GM12878 (cell line): ENCODE measurements around the gene TIMM21. TPM values are rescaled to one million over a fixed set of nuclear protein-coding genes. Genes with fewer than 3 reads are reported as not detected.

ENCODE experiments used
- ATAC-seq: fragments of 200-7000 bp; cut with Tn5 transposase; 3 replicates; pipeline ENCODE4 v1.9.1; 2020; ENCODE audit warnings: mild to moderate bottlenecking, moderate library complexity
- BruUV-seq: library from RNA; stranded (reverse); fragments of 400-500 nt; replicated peaks from 2 replicates; lab custom pipeline; 2021; lab: Mats Ljungman, UMichigan
- CTCF ChIA-PET: fragments of 300-600 bp; sonication (Branson Sonifier 250); formaldehyde crosslinking; extraction: SDS; loops from one replicate; lab custom pipeline; 2021; ENCODE audit warnings: inconsistent platforms; lab: Yijun Ruan, JAX
- POLR2A ChIA-PET: fragments of 350-600 bp; formaldehyde crosslinking; extraction: SDS; loops from one replicate; lab custom pipeline; 2021; ENCODE audit warnings: inconsistent platforms; lab: Charles Lee
- RAD21 ChIA-PET: fragments of 300-600 bp; sonication (Branson Sonifier 250); formaldehyde crosslinking; loops from one replicate; lab custom pipeline; 2023; ENCODE audit warnings: antibody characterized with exemption; ENCODE audit not compliant: unreplicated experiment; lab: Charles Lee
- SMC1A ChIA-PET: fragments of 300-600 bp; sonication (Branson Sonifier 250); formaldehyde crosslinking; loops from one replicate; lab custom pipeline; 2023; ENCODE audit not compliant: unreplicated experiment, uncharacterized antibody; lab: Charles Lee
- DNase-seq: peaks from one replicate; pipeline ENCODE4 v3.0.0-alpha.2; 2011; ENCODE audit warnings: low read depth, low spot score
- FAIRE-seq: peaks from 3 replicates; lab custom pipeline; 2011; peaks lifted over from hg19 to GRCh38; lab: Jason Lieb, UNC
- H2AFZ ChIP-seq: 2 replicates; pipeline ENCODE4 v1.6.0; 2011; ENCODE audit warnings: low read depth, low read length, control low read depth; ENCODE audit not compliant: control insufficient read depth
- H3K27ac ChIP-seq: 2 replicates; pipeline ENCODE4 v1.5.1; 2011; ENCODE audit warnings: control low read depth; ENCODE audit not compliant: control insufficient read depth, insufficient read depth
- H3K27me3 ChIP-seq, 2 experiments: replicated peaks in 1 of 2; 2 replicates each; pipeline versions ENCODE4 v1.6.0 to v1.6.1; 2011; ENCODE audit warnings: low read length in 1 of 2; ENCODE audit not compliant: control insufficient read depth in 2 of 2, insufficient read depth in 2 of 2
- H3K36me3 ChIP-seq, 2 experiments: 2 replicates each; pipeline ENCODE4 v1.5.1; 2011; ENCODE audit warnings: low read length in 1 of 2; ENCODE audit not compliant: control insufficient read depth in 2 of 2, insufficient read depth in 2 of 2
- H3K4me1 ChIP-seq: 2 replicates; pipeline ENCODE4 v1.6.1; 2011; ENCODE audit warnings: mild to moderate bottlenecking, low read length, moderate library complexity, mixed read lengths; ENCODE audit not compliant: control insufficient read depth, insufficient read depth
- H3K4me2 ChIP-seq: 2 replicates; pipeline ENCODE4 v1.6.0; 2011; ENCODE audit warnings: control low read depth; ENCODE audit not compliant: control insufficient read depth, insufficient read depth
- H3K4me3 ChIP-seq: fragments of 200-600 bp; sonication (generic); 2 replicates; pipeline ENCODE4 v1.5.1; 2016
- H3K79me2 ChIP-seq: 2 replicates; pipeline ENCODE4 v1.6.0; 2011; ENCODE audit warnings: low read length; ENCODE audit not compliant: control insufficient read depth, insufficient read depth
- H3K9ac ChIP-seq: 2 replicates; pipeline ENCODE4 v1.8.0; 2011; ENCODE audit warnings: low read length, control low read depth, mixed read lengths; ENCODE audit not compliant: control insufficient read depth, insufficient read depth
- H3K9me3 ChIP-seq: replicated peaks from 3 replicates; pipeline ENCODE4 v1.5.1; 2011; ENCODE audit warnings: mild to moderate bottlenecking, low read length; ENCODE audit not compliant: control insufficient read depth, insufficient read depth
- H4K20me1 ChIP-seq: 2 replicates; pipeline ENCODE4 v1.6.0; 2011; ENCODE audit not compliant: control insufficient read depth, insufficient read depth
- BCL3 ChIP-seq: IDR thresholded peaks from 2 replicates; pipeline ENCODE4 v1.6.1; 2011; ENCODE audit warnings: borderline replicate concordance, low read depth, mild to moderate bottlenecking, moderate library complexity, low read length; ENCODE audit not compliant: insufficient read depth, poor library complexity, severe bottlenecking
- CBX3 ChIP-seq: fragments of 200-600 bp; sonication (generic); IDR thresholded peaks from 2 replicates; pipeline ENCODE4 v1.6.1; 2016; ENCODE audit warnings: low read depth, borderline replicate concordance
- HDAC2 ChIP-seq: fragments of 200-600 bp; sonication (generic); IDR thresholded peaks from 2 replicates; pipeline ENCODE4 v1.6.1; 2017
- HDGF ChIP-seq: fragments of 450-650 bp; IDR thresholded peaks from 2 replicates; pipeline ENCODE4 v1.6.1; 2016; ENCODE audit warnings: antibody characterized with exemption
- IKZF2 ChIP-seq, 2 experiments: fragments of 450-650 bp; IDR thresholded peaks; 2 replicates each; pipeline ENCODE4 v1.6.1; 2017; ENCODE audit warnings: mild to moderate bottlenecking in 2 of 2, moderate library complexity in 2 of 2
- KDM1A ChIP-seq: fragments of 200-600 bp; sonication (generic); IDR thresholded peaks from 2 replicates; pipeline ENCODE4 v1.6.1; 2016; ENCODE audit warnings: borderline replicate concordance
- MEF2A ChIP-seq: IDR thresholded peaks from 2 replicates; pipeline ENCODE4 v1.6.1; 2011; ENCODE audit warnings: low read depth, mild to moderate bottlenecking, low read length, moderate library complexity; ENCODE audit not compliant: insufficient read depth
- NFYA ChIP-seq: IDR thresholded peaks from 2 replicates; pipeline ENCODE4 v1.6.1; 2011; ENCODE audit warnings: low read depth, mild to moderate bottlenecking, low read length, improper control_type of control experiment, borderline replicate concordance
- NRF1 ChIP-seq: conservative IDR thresholded peaks from 2 replicates; pipeline ENCODE4 v1.6.1; 2011; ENCODE audit warnings: mild to moderate bottlenecking, low read depth, low read length, improper control_type of control experiment
- RELA ChIP-seq: fragments of 450-650 bp; IDR thresholded peaks from 2 replicates; pipeline ENCODE4 v1.8.0; 2014; ENCODE audit warnings: borderline replicate concordance; ENCODE audit not compliant: partially characterized antibody
- SMAD1 ChIP-seq: fragments of 450-650 bp; IDR thresholded peaks from 2 replicates; pipeline ENCODE4 v1.6.1; 2018; ENCODE audit warnings: mild to moderate bottlenecking, low read depth; ENCODE audit not compliant: partially characterized antibody
- ZNF217 ChIP-seq: fragments of 450-650 bp; IDR thresholded peaks from 2 replicates; pipeline ENCODE4 v1.6.1; 2017; ENCODE audit warnings: antibody characterized with exemption, mild to moderate bottlenecking
- WGBS: methylation state at CpG from one replicate; pipeline ENCODE4 v1.1.6; 2016; ENCODE audit warnings: low lambda C conversion rate; ENCODE audit not compliant: insufficient replicate concordance, insufficient coverage; ENCODE audit errors: missing lambda C conversion rate; 5-methylcytosine and 5-hydroxymethylcytosine counted together
- in situ Hi-C: fragments of 300-500 bp; cut with MboI; formaldehyde crosslinking; loops from 9 replicates; pipeline ENCODE4 v1.14.3; 2018; ENCODE audit warnings: mixed read lengths
- intact Hi-C: fragments of 100-400 bp; cut with micrococcal nuclease; formaldehyde crosslinking; loops from one replicate; pipeline ENCODE4 v1.14.2; 2022; ENCODE audit not compliant: unreplicated experiment
- polyA plus RNA-seq, 11 experiments: library from polyadenylated mRNA; depleted of rRNA in 4 of 11; unstranded in 6 of 11; stranded (reverse) in 5 of 11; fragments of >200 nt; fragmentation: Nextera tagmentation in 4 of 11; fragmentation: Illumina TruSeq in 1 of 11; extraction: Ambion mirVana in 4 of 11; extraction: Trizol in 1 of 11; gene quantifications; 1 replicate in 1 of 11; 2 replicates in 10 of 11; pipeline versions ENCODE4 v1.2.1 to v1.2.3, GENCODE V29; 2011 to 2016; ENCODE audit warnings: inconsistent platforms in 2 of 11, missing spikeins in 2 of 11, low read depth in 1 of 11
- total RNA-seq, 4 experiments: library from RNA; depleted of rRNA in 3 of 4; stranded (reverse); fragments of >200 nt in 3 of 4; fragmentation: Illumina TruSeq in 1 of 4; extraction: Trizol in 1 of 4; gene quantifications; 2 replicates each; pipeline versions ENCODE4 v1.2.1 to v1.2.3, GENCODE V29; 2013 to 2021

The TIMM21 gene
- total and polyA plus RNA-seq, 10 of the 15 experiments (the other 5 are each of a cell fraction or from before 2014, with no cell fraction given) = 39.5 to 203 (median 83.4) TPM

GRCh38 chr18:74113711-74114110 lies 34.6 kb upstream of the TIMM21 start:
- RAD21 ChIA-PET = interaction anchor here (0.6 kb wide), 1 partner anchor 677 kb away, joined by 3 read pairs; no protein-coding TSS in a partner anchor
- H3K27me3 ChIP-seq = no peaks in the 10 kb centered on the region
- H3K4me2 ChIP-seq = no peak overlapping the region
- TF ChIP-seq KDM1A = no peak
- H2AFZ ChIP-seq = no peak overlapping the region
- no peaks in the 10 kb centered on the region for H4K20me1 ChIP-seq
- BruUV-seq = no TSS peak
- ATAC-seq = no peak
- H3K36me3 ChIP-seq = no peaks in the 10 kb centered on the region
- POLR2A ChIA-PET = no interaction called here
- H3K9ac ChIP-seq = no peak overlapping the region
- CTCF ChIA-PET = no interaction called here
- SMC1A ChIA-PET = interaction anchor here (0.6 kb wide), 2 partner anchors 11 to 1330 kb away, joined by 3 read pairs; no protein-coding TSS in a partner anchor
- in situ Hi-C loops = loop anchor here (25.0 kb wide), 1 partner anchor 1351 kb away; no protein-coding TSS in a partner anchor
- no peaks in the 10 kb centered on the region for H3K79me2 ChIP-seq
- FAIRE-seq = no peak
- H3K9me3 ChIP-seq = no peaks in the 10 kb centered on the region
- H3K4me3 ChIP-seq = no peak overlapping the region
- no peak for DNase-seq
- H3K27ac ChIP-seq = no peak overlapping the region
- H3K4me1 ChIP-seq = no peaks in the 10 kb centered on the region
- intact Hi-C loops = loop anchor here (5.0 to 10.0 kb wide), 2 partner anchors 71 to 1349 kb away; no protein-coding TSS in a partner anchor

DNA sequence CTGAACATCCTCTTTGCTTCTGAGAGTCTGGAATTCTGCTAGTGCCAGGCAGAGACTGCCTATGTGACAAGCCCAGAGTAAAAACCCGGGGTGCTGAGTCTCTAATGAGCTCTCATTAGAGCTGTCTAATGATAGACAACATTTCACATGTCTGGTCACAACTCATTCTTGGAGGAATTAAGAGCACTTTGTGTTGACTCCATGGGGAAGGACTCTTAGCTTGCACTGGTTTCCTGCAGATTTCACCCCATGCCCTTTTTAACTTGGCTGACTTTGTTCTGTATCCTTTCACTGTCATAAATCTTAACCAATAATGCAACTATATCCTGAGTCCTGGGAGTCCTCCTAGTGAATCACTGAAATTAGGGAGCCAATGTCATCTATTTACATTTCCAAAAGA lies 34.2 kb upstream of the TIMM21 start:
- SMC1A ChIA-PET = interaction anchor here (0.6 kb wide), 1 partner anchor 1331 kb away, joined by 3 read pairs; no protein-coding TSS in a partner anchor
- no peaks in the 10 kb centered on the region for H3K36me3 ChIP-seq
- no peak overlapping the region for H3K4me3 ChIP-seq
- H2AFZ ChIP-seq = no peak overlapping the region
- TF ChIP-seq SMAD1 = no peak
- no peak for TF ChIP-seq RELA
- no peak for TF ChIP-seq IKZF2 (IDR thresholded peaks at IDR 0.05)
- no peak for TF ChIP-seq NFYA
- TF ChIP-seq ZNF217 = no peak
- no peak for TF ChIP-seq HDGF
- TF ChIP-seq BCL3 = no peak
- TF ChIP-seq CBX3 = no peak
- TF ChIP-seq HDAC2 = no peak
- TF ChIP-seq NRF1 = no peak
- no peak for TF ChIP-seq MEF2A
- POLR2A ChIA-PET = no interaction called here
- 43% methylated on average over 1 of the region's 1 CpG for WGBS
- no peak overlapping the region for H3K27ac ChIP-seq
- H3K4me2 ChIP-seq = no peak overlapping the region
- H3K4me1 ChIP-seq = no peaks in the 10 kb centered on the region
- no peaks in the 10 kb centered on the region for H4K20me1 ChIP-seq
- FAIRE-seq (no peak), DNase-seq (no peak), ATAC-seq (no peak)
- H3K27me3 ChIP-seq = no peaks in the 10 kb centered on the region; a peak in 1 of 4 replicates
- BruUV-seq = no TSS peak
- intact Hi-C loops (loop anchor here (5.0 to 10.0 kb wide), 2 partner anchors 72 to 1349 kb away; no protein-coding TSS in a partner anchor), in situ Hi-C loops (loop anchor here (25.0 kb wide), 1 partner anchor 1352 kb away; no protein-coding TSS in a partner anchor)
- CTCF ChIA-PET = no interaction called here
- H3K9me3 ChIP-seq = no peaks in the 10 kb centered on the region
- RAD21 ChIA-PET = interaction anchor here (0.6 kb wide), 1 partner anchor 678 kb away, joined by 3 read pairs; no protein-coding TSS in a partner anchor
- no peak overlapping the region for H3K9ac ChIP-seq
- no peaks in the 10 kb centered on the region for H3K79me2 ChIP-seq
